Cardiac septum (tissue), 1 donor: Measurements from ENCODE around the gene RANBP3. TPM values are rescaled to one million over a fixed set of nuclear protein-coding genes. Genes with fewer than 3 reads are reported as not detected.
"Not testable (repeated sequence)": the region's sequence is repeated elsewhere in the genome, so short reads cannot be mapped to it uniquely, and the experiment has no call there.

Experiments
- DNase-seq: peaks from one replicate; pipeline ENCODE4 v3.0.0-alpha.2; 2020; ENCODE audit warnings: low spot score
- intact Hi-C: fragments of 100-400 bp; cut with DNase I; formaldehyde crosslinking; loops from one replicate; pipeline ENCODE4 v1.14.0; 2022
- long read RNA-seq: library from polyadenylated mRNA; unstranded; transcript quantifications from one replicate; pipeline ENCODE4 v2.0.0, GENCODE V29; 2021
- total RNA-seq: library from RNA; stranded (reverse); fragmentation: NEBNext Ultra II Directional; extraction: Animal tissue kit (Norgen Biotek cat#: 25700); gene quantifications from one replicate; pipeline ENCODE4 v1.2.1, GENCODE V29; 2021
- donor health status: DM: no; HTN: no; CAD: no.

Gene RANBP3, protein sequence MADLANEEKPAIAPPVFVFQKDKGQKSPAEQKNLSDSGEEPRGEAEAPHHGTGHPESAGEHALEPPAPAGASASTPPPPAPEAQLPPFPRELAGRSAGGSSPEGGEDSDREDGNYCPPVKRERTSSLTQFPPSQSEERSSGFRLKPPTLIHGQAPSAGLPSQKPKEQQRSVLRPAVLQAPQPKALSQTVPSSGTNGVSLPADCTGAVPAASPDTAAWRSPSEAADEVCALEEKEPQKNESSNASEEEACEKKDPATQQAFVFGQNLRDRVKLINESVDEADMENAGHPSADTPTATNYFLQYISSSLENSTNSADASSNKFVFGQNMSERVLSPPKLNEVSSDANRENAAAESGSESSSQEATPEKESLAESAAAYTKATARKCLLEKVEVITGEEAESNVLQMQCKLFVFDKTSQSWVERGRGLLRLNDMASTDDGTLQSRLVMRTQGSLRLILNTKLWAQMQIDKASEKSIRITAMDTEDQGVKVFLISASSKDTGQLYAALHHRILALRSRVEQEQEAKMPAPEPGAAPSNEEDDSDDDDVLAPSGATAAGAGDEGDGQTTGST
- total RNA-seq: 49.0 TPM
- long read RNA-seq, transcript RANBP3-220 (16 exons, 1,783 nt): major isoform, 13 of 39 reads
- long read RNA-seq, transcript RANBP3-201 (16 exons, 1,762 nt): minor isoform, 10 of 39 reads
- long read RNA-seq, partial matches to known transcripts: 4 of 39 reads
- long read RNA-seq, other reads (novel, unspliced or antisense): 9 of 39 reads

GRCh38 chr19:5977785-5978605 lies at the start of gene RANBP3:
TSS of gene RANBP3 (minus strand) at chr19:5978140. CDS start at chr19:5978082, 58 bp downstream.
- intact Hi-C loops: no loop called here

DNA sequence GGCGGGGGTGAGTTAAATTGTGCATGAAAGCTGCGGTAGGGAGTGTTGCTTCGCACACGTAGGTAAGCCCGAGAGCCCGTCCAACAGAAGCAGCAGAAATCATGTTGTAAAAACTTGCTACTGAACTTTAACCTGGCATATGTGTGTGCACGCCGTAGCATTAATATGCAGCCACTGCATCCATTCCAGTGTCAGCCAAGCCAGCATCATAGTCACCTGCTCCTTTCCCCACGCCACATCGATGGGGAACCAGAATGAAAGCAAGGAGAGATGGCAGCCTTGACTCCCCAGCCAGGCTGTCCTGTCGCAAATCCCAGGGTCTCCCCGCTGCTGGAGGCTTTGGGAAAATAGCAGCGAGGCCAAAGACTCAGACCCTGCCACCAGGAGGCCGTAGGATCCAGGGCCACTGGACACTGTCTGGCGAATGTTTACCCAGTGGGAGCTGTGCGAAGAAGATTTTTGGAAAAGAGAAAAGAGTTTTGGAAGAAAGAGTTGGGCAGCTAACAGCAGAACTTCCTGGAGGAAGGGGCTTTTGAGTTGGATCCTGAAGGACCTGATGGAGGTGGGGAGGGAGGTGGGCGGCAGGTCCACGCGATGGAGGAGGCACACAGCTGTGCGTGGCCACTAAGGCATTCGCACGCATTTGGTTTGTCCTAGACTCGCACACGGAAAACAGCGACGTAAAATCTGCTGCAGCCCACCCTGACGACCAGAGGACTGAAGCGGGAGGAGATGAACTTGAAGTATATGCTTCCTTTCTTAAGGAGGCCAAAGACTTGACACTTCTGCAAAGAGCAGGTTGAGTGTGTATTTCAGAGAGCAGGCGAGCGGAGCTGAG lies 48.7 kb upstream of the RANBP3 start:
- intact Hi-C loops: no loop called here

More at GRCh38 chr19:5977785-5978605, at the start of gene RANBP3:
- DNase-seq: peak; percentile 99

DNA sequence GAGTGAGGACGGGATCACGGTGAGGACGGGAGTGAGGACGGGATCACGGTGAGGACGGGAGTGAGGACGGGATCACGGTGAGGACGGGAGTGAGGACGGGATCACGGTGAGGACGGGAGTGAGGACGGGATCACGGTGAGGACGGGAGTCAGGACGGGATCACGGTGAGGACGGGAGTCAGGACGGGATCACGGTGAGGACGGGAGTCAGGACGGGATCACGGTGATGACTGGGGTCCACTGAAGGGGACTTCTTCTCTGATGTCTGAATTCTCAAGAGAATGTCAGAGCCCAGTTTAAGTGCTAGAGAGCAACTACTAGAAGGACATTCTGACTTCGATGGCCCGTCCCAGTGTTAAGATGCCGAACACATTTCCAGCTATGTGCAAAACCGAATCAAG lies 46.8 kb upstream of the RANBP3 start:
- intact Hi-C loops, DNase-seq: not testable (repeated sequence)

More for the DNA sequence above, 48.7 kb upstream of the RANBP3 start:
- DNase-seq: peak; percentile 35

- DNase-seq: no peak
- intact Hi-C loops: loop anchor here (2.0 kb wide), 1 partner anchor 251 kb away; no protein-coding TSS in a partner anchor
These were observed 46.0 kb upstream of the RANBP3 start for GRCh38 chr19:6023936-6024335.

- intact Hi-C loops: loop anchor here (2.0 kb wide), 1 partner anchor 250 kb away; no protein-coding TSS in a partner anchor
- DNase-seq: no peak
These were observed 45.2 kb upstream of the RANBP3 start for GRCh38 chr19:6023085-6023682.

GRCh38 chr19:6022570-6023064 lies 44.7 kb upstream of the RANBP3 start:
- intact Hi-C loops: loop anchor here (1.0 to 2.0 kb wide), 2 partner anchors 34 to 250 kb away; no protein-coding TSS in a partner anchor
- DNase-seq: no peak

DNA sequence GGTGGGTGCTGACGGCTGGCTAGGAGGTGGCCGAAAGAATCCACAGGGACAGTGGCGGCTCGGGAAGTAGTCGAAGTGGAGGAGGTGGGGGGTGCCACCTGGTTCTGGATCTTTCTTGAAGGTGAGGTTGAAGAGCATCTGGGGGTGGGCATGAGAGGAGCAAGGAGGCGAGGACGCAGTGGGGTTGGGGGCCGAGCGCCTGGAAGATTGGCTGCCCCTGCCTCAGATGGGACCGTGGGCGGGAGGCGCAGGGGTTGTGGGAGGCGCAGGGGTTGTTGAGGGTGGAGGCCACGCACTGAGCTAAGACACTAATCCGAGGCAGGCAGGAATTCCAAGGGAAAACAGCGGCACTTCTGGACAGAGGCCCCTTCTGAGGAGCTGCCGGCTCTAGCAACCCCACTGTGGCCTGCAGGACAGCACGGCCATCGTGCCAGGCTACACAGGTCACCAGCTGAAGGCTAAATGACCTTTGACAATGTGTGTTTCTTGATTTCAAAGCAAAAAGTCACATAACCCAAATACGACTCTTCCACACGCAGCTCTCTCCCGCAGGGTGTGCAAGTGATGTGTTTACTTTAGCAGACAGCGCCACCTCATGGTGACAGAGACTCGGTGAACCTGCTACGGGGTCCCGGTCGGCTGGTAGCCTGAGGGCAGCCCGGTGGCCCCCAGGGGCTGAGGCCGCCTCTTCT lies 44.1 kb upstream of the RANBP3 start:
- peak; percentile 83 for DNase-seq
- intact Hi-C loops: loop anchor here (1.0 to 2.0 kb wide), 2 partner anchors 34 to 249 kb away; no protein-coding TSS in a partner anchor

GRCh38 chr19:6020972-6021805 lies 43.2 kb upstream of the RANBP3 start:
- DNase-seq: no peak
- intact Hi-C loops: no loop called here

DNA sequence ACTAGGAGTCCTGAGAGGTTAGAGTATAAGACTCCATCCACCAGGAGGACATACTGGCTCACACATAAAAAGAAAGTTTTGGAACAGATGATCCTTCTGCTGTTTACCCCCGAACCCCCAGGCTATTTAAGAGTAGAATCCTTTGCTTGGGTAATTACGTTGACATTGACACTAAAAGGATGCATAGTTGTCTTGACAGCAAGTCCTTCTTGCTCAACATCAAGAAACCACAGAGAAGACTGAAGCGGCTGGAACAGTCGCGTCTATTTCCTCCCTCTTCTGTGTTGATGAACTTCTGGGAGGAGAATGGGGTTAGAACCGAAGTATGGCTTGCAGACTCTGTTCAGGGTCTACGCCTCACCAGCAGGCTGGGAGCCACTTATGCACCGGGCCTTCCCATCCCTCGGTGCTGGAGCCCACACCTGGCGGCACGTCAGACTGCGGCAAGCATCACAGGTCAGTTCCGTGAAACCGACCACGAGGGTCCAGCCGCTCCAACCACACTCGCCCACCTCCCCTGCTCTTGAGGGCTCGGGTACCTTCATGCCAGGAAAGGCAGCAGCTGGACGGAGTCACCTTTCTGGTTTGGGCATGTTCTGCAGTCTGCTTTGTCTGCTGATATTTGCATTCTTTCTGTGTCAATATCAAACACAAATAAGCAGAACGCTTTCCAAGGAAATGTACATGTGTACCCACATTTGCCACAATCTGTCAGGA lies 42.4 kb upstream of the RANBP3 start:
- DNase-seq: no peak
- intact Hi-C loops: no loop called here

- no peak for DNase-seq
These were observed 40.8 kb upstream of the RANBP3 start for GRCh38 chr19:6018786-6019185.

DNA sequence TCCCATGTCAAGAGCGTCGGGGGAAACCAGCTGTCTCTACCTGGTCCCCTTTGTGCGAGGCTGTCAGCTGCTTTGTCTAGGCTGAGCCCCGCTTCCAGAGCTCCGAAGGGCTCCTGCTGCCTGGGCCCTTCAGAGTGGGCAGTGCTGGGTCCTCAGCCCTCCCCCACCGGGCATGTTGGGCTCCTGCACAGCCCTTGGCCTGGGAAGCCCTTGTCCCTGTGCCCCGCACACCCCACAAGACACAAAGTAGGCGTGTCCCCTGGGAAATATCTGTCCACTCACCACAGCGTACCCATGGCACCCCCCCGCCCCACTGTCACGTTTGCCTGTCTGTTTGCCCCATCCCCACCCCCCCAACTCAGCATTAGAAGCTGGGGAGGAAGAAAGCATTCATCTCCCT lies 39.6 kb upstream of the RANBP3 start:
- no peak for DNase-seq
- intact Hi-C loops: no loop called here

More at GRCh38 chr19:6018786-6019185, 40.8 kb upstream of the RANBP3 start:
- intact Hi-C loops: no loop called here

DNA sequence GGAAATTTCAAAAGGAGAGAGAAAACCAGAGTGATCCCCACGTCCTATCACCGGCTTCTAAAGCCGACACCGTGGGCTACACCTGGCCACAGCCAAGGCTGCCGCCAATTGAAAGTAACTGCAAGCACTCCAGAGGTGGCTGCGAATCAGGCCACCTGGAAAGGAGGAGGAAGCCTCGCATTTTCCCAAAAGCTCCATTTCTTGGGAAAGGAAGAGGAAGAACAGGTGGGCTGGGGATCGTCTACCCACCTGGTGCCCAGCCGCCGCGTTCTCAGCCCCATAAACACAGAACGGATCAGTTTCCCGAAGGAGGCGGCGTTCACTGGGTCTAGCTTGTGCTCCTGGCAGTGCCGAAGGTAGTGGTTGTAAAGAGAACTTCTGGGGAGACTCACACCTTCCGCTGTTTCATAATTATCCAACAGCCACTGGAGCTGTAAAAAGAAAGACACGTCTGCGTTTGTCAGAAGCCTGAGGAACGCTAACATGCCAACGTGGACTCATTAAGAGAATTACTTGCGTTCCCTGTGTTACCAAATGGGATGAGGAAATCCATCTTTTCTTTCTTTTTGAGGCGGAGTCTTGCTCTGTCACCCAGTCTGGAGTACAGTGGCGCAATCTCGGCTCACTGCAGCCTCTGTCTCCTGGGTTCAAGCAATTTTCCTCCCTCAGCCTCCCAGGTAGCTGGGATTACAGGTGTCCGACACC lies 38.1 kb upstream of the RANBP3 start:
- intact Hi-C loops: no loop called here
- DNase-seq: no peak

DNA sequence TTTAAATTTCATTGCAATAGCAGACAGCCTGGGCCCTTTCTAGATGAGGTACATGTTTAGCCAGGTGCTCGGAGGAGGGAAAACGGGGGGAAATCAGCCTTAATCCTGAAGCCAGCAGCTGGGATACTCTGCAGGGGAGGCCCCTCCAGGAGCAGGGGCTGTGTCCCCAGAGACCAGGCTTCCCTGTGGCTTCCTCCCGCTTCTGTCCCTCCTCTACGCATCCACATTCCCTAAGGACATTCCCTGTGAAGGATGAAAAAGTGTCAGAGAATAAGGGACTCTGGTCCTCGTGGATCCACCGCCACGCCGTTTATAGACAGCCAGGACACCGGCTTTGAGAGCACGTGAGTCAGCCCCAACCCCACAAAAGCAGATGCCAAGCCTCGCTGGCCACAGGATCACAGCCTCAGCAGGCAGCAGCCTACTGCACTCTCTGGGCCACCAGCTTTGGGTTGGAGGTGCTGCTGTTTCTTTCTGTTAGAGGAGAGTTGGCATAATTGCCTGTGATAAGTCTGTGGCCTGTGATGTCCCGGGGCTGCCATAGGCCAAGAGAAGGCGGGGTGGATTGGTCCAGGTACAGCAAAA lies 36.7 kb upstream of the RANBP3 start:
- intact Hi-C loops: no loop called here
- DNase-seq: no peak

- no peak for DNase-seq
- intact Hi-C loops: no loop called here
These were observed 34.7 kb upstream of the RANBP3 start for GRCh38 chr19:6012426-6013170.
